ENCODE results near the gene SLC23A1.
"Not testable (repeated sequence)": the region's sequence is repeated elsewhere in the genome, so short reads cannot be mapped to it uniquely, and the experiment has no call there.

The SLC23A1 gene

DNA sequence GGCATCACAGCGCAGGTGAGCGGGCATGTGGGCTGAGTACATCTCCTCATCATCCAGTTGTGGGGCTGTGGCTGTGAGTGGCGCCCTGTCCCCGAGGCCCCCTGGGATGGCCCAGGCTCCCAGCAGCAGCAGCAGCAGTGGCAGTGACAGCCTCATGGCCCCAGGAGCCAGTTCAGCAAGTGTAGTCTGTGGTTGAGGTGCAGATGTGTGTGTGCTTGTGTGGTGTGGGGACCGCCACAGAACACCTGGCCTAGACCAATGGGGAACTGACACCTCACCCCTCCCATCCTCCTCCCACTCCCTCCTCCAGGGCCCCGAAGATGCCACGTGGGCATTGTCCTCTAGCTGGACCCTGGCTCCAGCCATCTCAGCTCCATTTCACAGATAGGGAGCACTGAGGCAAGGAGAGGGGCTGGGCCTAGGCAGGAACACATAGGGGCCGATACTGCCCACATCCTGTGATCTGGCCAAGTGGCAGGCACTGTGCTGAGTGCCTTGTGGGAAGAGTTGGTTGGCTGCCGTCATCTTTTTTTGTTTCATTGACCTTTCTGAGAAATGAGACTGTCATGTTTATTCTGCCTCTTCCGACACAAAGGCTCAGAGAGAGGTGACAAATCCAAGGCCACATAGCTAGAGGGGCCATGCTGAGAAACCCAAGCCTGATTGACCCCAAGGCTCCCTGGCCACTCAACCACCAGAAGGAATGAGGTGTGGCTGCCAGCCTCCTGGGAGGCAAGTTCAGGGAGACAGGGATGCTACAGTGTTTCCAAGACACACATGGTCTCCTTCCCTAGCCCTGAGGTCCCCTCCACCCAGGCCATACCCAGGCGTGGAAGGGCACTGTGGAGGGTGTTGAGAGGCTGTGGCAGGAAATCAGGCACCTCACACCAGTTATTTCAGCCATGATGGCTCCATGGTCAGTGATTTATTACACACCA lies 6.9 kb upstream of the SLC23A1 start, which contains the start of gene MZB1:
Gene MZB1 (minus strand): TSS at position 213 of the 938 bp plus-strand sequence. CDS start 57 bp downstream, at position 156.
- DNase-seq (ENCODE audit: low spot score): no peak

GRCh38 chr5:139388198-139388821 lies 5.2 kb upstream of the SLC23A1 start:
- no peak for DNase-seq (ENCODE audit: low spot score)

DNA sequence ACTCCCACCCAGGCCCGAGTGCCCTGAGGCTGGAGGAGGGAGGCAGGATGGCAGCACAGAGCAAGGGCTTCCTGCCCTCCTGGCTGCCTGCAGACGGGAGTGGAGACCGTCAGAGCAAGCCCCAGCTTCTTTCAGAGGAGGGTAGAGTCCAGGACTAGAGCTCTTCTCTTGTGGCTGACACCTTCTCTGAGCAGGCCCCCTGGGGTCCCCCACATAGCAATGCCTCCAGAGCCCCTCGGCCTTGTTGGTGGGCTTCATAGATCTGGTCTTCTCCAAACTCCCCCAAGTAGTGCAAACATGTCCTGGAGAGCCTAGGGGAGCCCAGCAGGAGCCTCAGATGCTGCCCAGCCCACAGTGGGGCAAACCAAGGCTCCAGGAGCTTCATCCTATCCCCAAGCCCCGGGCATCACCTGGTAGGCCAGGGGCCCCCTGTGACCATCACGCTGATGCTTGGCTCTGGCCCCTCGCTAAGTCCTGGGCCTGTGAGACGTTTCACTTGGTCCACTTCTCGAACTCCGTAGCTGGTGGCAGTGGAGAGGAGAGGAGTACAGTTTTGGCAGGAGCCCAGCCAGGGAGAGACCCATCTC lies 4.6 kb upstream of the SLC23A1 start:
- DNase-seq (ENCODE audit: low spot score): no peak

- not testable (repeated sequence) for DNase-seq (ENCODE audit: low spot score)
Measured at GRCh38 chr5:139386956-139387355, 3.9 kb upstream of the SLC23A1 start.

DNA sequence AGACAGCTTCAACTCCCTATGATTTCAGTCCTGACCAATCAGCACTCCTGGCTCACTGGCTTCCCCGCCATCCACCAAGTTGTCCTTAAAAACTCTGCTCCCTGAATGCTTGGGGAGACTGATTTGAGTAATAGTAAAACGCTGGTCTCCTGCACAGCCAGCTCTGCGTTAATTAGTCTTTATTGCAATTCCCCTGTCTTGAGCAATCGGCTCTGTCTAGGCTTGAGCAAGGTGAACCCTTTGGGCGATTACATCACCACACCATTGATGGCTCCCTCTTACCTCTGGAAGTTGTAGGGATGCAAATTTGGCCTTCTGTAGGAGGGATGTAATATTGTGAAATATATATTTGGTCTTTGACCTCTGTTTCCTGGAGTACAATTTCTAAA lies 2.9 kb upstream of the SLC23A1 start:
- DNase-seq (ENCODE audit: low spot score): no peak

GRCh38 chr5:139385061-139386049 lies 2.3 kb upstream of the SLC23A1 start:
- peak; percentile 55 for DNase-seq (ENCODE audit: low spot score)

GRCh38 chr5:139384591-139385051 lies 1.5 kb upstream of the SLC23A1 start:
- DNase-seq (ENCODE audit: low spot score): no peak

DNA sequence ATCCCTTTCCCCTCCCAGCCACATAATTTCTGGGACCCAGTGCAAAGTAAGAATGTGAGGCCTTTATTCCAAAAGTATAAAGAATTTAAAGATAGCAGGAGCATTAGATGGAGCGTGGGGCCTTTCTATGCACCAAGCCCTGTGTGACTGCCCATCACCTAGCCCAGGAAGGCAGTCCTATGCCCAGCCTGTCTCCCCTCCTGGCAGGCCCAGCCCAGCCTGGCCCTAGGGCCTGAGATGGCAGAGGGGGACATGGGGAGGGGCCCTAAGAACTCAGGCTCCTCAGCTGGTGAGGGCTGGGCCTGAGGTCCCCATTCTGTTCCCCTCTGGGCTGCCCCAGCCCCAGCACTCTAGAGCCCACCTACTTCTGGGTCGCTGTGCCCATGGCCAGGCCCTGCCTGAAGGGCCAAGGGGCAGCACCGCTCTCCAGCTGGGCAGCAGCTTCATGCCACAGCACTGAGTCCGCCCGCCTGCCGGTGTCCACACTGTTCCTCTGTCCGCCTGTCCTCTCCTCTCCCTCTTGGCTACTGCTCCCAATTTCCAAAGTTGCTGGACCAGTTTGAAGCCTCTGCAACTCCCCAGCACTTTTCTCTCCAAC lies 995 bp upstream of the SLC23A1 start:
- DNase-seq (ENCODE audit: low spot score): no peak

DNA sequence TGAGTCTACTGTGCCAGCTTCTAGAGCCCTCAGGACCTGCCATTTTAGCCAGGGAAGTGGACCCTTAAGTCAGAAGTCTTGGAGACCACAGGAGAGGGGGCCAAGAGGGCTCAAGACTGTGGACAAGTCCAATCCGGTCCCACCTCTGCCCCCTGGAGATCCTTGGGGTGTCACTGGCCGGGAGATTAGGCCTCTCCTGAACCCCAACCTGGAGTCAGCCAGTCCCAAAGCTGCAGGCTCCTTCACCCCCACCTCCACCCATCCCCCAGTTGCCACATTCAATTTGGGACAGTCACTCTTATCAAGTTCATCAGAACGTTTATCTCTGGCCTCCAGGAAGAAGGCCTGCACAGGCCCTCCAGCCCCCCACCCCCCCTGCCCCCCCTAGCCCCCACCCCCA lies 290 bp downstream of the SLC23A1 start:
- DNase-seq (ENCODE audit: low spot score): no peak

DNA sequence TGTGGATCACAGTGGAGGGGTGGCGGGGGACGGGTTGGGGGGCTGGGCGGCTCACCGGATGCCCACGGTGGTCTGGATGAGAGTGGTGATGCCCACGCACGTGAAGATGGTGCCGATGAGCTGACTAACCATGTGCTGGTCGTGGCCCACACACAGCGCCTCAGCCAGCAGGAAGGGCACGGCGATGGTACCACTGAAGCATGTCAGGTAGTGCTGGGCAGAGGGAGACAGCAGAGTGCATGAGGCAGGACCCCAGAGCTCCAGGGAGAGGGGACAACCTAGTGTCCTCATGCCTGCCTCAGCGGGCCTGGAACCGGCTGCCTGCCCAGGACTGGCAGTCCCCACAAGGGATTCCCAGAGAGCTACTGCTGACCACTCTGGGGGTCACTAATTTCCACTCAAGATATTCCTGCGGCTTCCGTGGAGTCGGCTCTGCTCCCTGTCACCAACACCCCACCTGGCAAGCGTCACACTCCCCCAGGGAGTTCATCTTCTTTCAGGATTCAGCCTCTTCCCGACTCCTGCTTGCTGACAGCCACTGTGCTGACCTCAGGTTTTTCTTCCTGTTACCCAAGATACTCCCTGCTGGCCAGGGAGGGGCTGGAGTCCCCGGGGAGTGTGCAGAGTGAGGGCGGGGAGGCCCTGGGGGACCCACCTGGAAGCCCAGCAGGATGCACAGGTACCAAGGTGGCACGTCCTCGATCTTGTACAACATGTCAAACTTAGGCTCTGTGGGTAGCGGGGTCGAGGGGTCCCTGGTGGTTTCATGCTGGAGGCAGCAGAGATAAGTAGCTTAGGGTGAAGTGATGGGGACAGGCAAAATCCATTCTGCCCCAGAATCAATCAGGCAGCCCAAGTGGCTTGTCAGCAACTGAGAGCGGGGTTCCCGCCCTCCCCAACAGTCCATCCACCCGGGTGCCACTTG lies 998 bp downstream of the SLC23A1 start:
- no peak for DNase-seq (ENCODE audit: low spot score)

GRCh38 chr5:139379626-139380449 lies 3.3 kb downstream of the SLC23A1 start:
- no peak for DNase-seq (ENCODE audit: low spot score)

DNA sequence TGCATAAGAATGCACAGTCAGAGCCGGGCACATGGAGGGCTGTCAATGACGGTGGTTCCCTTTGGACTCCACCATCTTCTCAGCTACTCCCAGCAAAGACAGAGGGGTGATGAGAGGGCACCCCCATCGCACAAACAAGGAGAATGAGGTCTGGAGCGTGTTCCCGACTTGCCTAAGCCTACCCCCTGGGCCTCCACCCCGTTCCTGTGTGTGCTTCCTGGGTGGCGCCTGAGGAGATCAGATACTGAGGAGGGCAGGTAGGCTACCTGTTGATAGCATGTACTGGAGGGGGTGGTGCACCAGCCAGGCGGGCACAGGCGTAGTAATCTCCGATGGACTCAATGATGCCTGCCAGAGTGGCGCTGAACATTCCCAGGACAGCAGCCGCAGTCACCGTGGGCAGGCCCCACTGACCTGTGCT lies 4.1 kb downstream of the SLC23A1 start:
- no peak for DNase-seq (ENCODE audit: low spot score)

GRCh38 chr5:139378101-139378825 lies 4.8 kb downstream of the SLC23A1 start:
- DNase-seq (ENCODE audit: low spot score): no peak

DNA sequence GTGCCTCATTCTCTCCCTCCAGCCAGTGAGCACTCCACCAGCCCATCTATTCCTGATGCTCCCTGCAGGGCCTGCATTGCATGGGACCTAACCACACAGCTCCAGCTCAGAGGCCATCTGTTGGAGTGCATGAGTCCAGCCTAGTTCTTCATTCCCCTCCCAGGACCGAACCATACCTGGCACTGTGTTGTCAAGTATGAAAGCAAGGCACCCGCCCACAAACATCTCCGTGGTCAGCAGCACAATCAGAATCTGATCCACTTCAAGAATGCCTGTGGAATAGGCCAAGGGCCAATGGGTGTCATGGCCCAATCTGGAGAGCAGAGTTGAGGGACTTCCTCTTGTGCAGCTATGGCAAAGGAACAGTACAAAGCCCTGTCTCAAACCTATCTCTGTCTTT lies 5.9 kb downstream of the SLC23A1 start:
- no peak for DNase-seq (ENCODE audit: low spot score)

GRCh38 chr5:139376364-139376763 lies 6.7 kb downstream of the SLC23A1 start:
- no peak for DNase-seq (ENCODE audit: low spot score)

- no peak for DNase-seq (ENCODE audit: low spot score)
Measured at GRCh38 chr5:139374909-139375308, 8.2 kb downstream of the SLC23A1 start.

DNA sequence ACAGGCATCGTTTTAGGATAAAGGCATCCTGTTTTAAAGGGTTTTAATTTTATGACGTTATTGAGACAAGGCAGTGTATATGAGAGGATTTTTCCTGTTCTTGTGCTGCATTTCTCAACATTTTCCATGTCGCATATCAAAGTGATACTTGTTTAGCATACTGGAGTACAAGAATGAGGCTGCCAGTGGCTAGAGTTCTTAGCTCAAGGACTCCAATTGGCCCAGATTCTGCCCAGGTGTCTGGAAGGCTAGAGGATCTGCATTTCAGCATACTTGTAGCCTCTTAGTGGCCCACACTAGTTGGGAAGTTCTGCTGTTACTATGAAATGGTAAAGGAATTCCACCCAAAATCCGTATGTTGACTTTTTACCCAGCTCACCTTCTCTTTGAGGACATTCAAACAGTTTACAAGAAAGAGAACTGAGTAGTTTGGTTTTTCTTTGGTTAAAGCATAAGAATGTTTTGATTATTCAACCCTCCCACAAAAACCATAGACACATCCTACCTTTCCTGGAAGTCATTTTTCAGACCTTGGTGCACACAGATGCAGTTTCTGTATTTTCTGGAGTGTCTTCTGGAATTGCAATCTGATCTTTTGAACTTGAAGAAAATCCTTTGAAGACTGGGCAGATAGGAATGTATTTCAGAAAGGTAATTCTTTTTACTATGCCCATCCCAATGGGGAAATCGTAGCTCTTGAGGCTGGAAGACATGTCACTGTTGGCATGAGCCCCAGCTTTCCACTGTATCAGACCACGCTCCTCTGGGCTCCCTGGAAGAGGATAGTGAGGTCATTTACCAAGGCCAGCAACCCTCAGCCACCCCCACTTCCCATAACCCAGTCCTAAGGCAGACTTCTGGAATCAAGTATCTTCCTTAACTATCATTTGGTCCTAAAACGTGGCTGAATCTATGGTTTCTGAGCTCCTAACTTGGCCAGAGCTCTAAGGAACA lies 11.3 kb downstream of the SLC23A1 start:
- DNase-seq (ENCODE audit: low spot score): no peak
